ENCODE data around the gene BDKRB2.

DNA sequence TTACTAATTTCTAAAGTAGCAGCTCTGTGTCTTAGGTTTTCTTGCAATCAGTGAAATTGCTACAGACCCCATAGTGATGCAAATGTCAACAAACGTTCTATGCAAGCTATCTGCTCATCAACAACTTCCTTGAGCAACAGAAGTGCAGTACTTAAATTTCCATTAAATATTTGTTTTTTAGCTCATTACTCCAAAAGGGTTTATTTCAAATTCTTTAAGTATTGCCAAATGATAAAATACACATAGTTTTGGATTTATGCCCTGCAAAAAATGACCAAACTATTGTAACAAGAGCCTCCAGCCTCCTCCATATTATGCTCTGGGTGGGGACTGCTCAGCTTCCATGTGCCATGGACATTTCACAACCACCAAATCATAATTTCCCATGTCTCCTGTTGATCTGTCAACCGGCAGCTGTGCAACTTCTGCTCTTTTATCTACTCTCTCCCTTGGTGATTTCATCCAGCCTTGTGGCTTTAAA lies 55.7 kb downstream of the BDKRB2 start:
- TF ChIP-seq, protein P1, sequence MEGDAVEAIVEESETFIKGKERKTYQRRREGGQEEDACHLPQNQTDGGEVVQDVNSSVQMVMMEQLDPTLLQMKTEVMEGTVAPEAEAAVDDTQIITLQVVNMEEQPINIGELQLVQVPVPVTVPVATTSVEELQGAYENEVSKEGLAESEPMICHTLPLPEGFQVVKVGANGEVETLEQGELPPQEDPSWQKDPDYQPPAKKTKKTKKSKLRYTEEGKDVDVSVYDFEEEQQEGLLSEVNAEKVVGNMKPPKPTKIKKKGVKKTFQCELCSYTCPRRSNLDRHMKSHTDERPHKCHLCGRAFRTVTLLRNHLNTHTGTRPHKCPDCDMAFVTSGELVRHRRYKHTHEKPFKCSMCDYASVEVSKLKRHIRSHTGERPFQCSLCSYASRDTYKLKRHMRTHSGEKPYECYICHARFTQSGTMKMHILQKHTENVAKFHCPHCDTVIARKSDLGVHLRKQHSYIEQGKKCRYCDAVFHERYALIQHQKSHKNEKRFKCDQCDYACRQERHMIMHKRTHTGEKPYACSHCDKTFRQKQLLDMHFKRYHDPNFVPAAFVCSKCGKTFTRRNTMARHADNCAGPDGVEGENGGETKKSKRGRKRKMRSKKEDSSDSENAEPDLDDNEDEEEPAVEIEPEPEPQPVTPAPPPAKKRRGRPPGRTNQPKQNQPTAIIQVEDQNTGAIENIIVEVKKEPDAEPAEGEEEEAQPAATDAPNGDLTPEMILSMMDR (IDR thresholded peaks at IDR 0.05): no peak
- TF ChIP-seq POLR2A (IDR thresholded peaks at IDR 0.05) (no peak), EP300 (IDR thresholded peaks at IDR 0.05) (no peak)

Measured in ovary (tissue), 3 donors.